Stimulated activated CD8-positive, alpha-beta memory T cell treated with anti-CD3 and anti-CD28 coated beads, Interleukin-7, amount 100 ng/mL, for 48 hours (primary cell): ENCODE data around the gene SCNN1B.

Experiments
- DNase-seq, 2 donors: peaks; one replicate each; pipeline ENCODE4 v3.0.0-alpha.2; 2020; ENCODE audit warnings: low read depth in 1 of 2; ENCODE audit errors: extremely low read depth in 1 of 2

Gene SCNN1B

GRCh38 chr16:23320693-23321092 lies 18.6 kb downstream of the SCNN1B start:
- DNase-seq = no peak

GRCh38 chr16:23321206-23321875 lies 19.2 kb downstream of the SCNN1B start:
- no peak for DNase-seq

- DNase-seq = no peak
Measured at GRCh38 chr16:23323224-23324030, 21.3 kb downstream of the SCNN1B start.

- no peak for DNase-seq
Measured at GRCh38 chr16:23324727-23325126, 22.6 kb downstream of the SCNN1B start.

GRCh38 chr16:23327836-23328235 lies 25.7 kb downstream of the SCNN1B start:
- no peak for DNase-seq

- no peak for DNase-seq
Measured at GRCh38 chr16:23330161-23330560, 28.1 kb downstream of the SCNN1B start.

- DNase-seq = no peak
Measured at GRCh38 chr16:23330583-23331249, 28.6 kb downstream of the SCNN1B start.

- DNase-seq = no peak
Measured at GRCh38 chr16:23333034-23333579, 31.0 kb downstream of the SCNN1B start.

- DNase-seq = no peak
Measured at GRCh38 chr16:23333831-23334456, 31.8 kb downstream of the SCNN1B start.

- no peak for DNase-seq
Measured at GRCh38 chr16:23334457-23334853, 32.4 kb downstream of the SCNN1B start.

- DNase-seq = no peak
Measured at GRCh38 chr16:23334950-23335349, 32.8 kb downstream of the SCNN1B start.

- DNase-seq = no peak
Measured at GRCh38 chr16:23337836-23338550, 35.9 kb downstream of the SCNN1B start.

- DNase-seq = no peak
Measured at GRCh38 chr16:23339787-23340186, 37.7 kb downstream of the SCNN1B start.

- no peak for DNase-seq
Measured at GRCh38 chr16:23342083-23342640, 40.1 kb downstream of the SCNN1B start.

GRCh38 chr16:23343643-23344612 lies 41.8 kb downstream of the SCNN1B start:
- DNase-seq = no peak

- DNase-seq = no peak
Measured at GRCh38 chr16:23345237-23345636, 43.1 kb downstream of the SCNN1B start.

- DNase-seq = no peak
Measured at GRCh38 chr16:23348579-23349469, 46.7 kb downstream of the SCNN1B start.

GRCh38 chr16:23351360-23351759 lies 49.3 kb downstream of the SCNN1B start:
- no peak for DNase-seq
